Smooth muscle cell (in vitro differentiated cells): Measurements from ENCODE around the gene AMPD3. TPM values are rescaled to one million over a fixed set of nuclear protein-coding genes. Genes with fewer than 3 reads are reported as not detected.

Source experiments
- DNase-seq: peaks from one replicate; lab custom pipeline; 2025; ENCODE audit not compliant: unreplicated experiment; lab: John Stamatoyannopoulos, UW
- H2AFZ ChIP-seq: fragments of 200-600 bp; sonication (generic); 2 replicates; pipeline ENCODE4 v1.6.0; 2016; ENCODE audit warnings: antibody characterized with exemption, low read depth, mild to moderate bottlenecking
- H3F3A ChIP-seq: fragments of 200-600 bp; sonication (generic); 2 replicates; pipeline ENCODE4 v1.6.0; 2017; ENCODE audit warnings: antibody characterized with exemption, low read depth
- H3K27ac ChIP-seq: fragments of 200-600 bp; sonication (generic); 2 replicates; pipeline ENCODE4 v1.5.1; 2016; ENCODE audit warnings: low read depth, mild to moderate bottlenecking
- H3K27me3 ChIP-seq: fragments of 200-600 bp; sonication (generic); 2 replicates; pipeline ENCODE4 v1.6.1; 2016; ENCODE audit warnings: low read depth, mild to moderate bottlenecking
- H3K36me3 ChIP-seq: fragments of 200-600 bp; sonication (generic); 2 replicates; pipeline ENCODE4 v1.5.1; 2016; ENCODE audit warnings: low read depth
- H3K4me1 ChIP-seq: fragments of 200-600 bp; sonication (generic); 2 replicates; pipeline ENCODE4 v1.5.1; 2016; ENCODE audit warnings: low read depth
- H3K4me2 ChIP-seq: fragments of 200-600 bp; sonication (generic); 2 replicates; pipeline ENCODE4 v1.6.0; 2016; ENCODE audit warnings: mild to moderate bottlenecking
- H3K4me3 ChIP-seq: fragments of 200-600 bp; sonication (generic); 2 replicates; pipeline ENCODE4 v1.5.1; 2016; ENCODE audit warnings: mild to moderate bottlenecking
- H3K79me2 ChIP-seq: fragments of 200-600 bp; sonication (generic); 2 replicates; pipeline ENCODE4 v1.6.0; 2016; ENCODE audit warnings: low read depth, mild to moderate bottlenecking
- H3K9ac ChIP-seq: fragments of 200-600 bp; sonication (generic); 2 replicates; pipeline ENCODE4 v1.6.0; 2016; ENCODE audit warnings: low read depth
- H3K9me3 ChIP-seq: fragments of 200-600 bp; sonication (generic); replicated peaks from 2 replicates; pipeline ENCODE4 v1.5.1; 2016; ENCODE audit warnings: low read depth
- H4K20me1 ChIP-seq: fragments of 200-600 bp; sonication (generic); 2 replicates; pipeline ENCODE4 v1.6.0; 2016; ENCODE audit warnings: low read depth
- WGBS: methylation state at CpG from one replicate; pipeline ENCODE4 v1.1.7; 2016; ENCODE audit warnings: low lambda C conversion rate; 5-methylcytosine and 5-hydroxymethylcytosine counted together
- polyA plus RNA-seq: library from polyadenylated mRNA; unstranded; fragments of >200 nt; fragmentation: Nextera tagmentation; extraction: Ambion mirVana; gene quantifications from 2 replicates; pipeline ENCODE4 v1.2.1, GENCODE V29; 2016
- total RNA-seq: library from RNA; depleted of rRNA; stranded (reverse); fragments of >200 nt; gene quantifications from 2 replicates; pipeline ENCODE4 v1.2.3, GENCODE V29; 2014
- TF ChIP-seq, protein P1 (sequence below): fragments of 200-600 bp; sonication (generic); IDR thresholded peaks from 2 replicates; pipeline ENCODE4 v1.5.1; 2017; ENCODE audit warnings: borderline replicate concordance, mild to moderate bottlenecking, antibody characterized with exemption; ENCODE audit not compliant: insufficient read depth, poor library complexity, severe bottlenecking

The AMPD3 gene
- total and polyA plus RNA-seq, 2 experiments from 2014 or later = 0.67 to 3.6 TPM

- Histone ChIP-seq H3K36me3 (no peaks in the 10 kb centered on the region), H3K9me3 (no peaks in the 10 kb centered on the region), H3K4me2 (no peak overlapping the region)
Observed at GRCh38 chr11:10502770-10503169, 47.7 kb downstream of the AMPD3 start.

DNA sequence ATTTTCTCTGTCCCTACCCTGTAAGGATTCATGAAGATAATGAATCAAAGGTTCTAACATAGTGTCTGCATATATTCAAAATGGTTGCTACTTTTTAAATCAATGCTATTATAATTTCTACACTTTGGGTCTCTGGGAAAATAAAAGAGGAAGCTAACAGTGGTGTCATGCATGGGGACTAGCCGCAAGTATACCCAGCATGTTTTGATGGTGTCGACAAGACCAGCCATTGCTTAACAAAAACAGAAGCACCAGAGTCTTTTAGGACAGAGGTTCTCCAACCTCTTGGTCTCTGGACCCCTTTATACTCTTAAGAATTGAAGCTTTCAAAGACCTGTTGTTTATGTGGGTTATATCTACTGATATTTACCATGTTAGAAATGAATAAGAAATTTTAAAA is 48.2 kb downstream of the AMPD3 start:
- H3K9me3 ChIP-seq = no peaks in the 10 kb centered on the region
- H3K27me3 ChIP-seq = no peaks in the 10 kb centered on the region
- H3F3A ChIP-seq = no peaks in the 10 kb centered on the region
- H3K4me2 ChIP-seq = no peak overlapping the region
- no peaks in the 10 kb centered on the region for H3K79me2 ChIP-seq
- no peaks in the 10 kb centered on the region for H4K20me1 ChIP-seq
- no peak overlapping the region for H2AFZ ChIP-seq
- H3K9ac ChIP-seq = no peak overlapping the region
- H3K36me3 ChIP-seq = no peaks in the 10 kb centered on the region
- TF ChIP-seq, protein P1, sequence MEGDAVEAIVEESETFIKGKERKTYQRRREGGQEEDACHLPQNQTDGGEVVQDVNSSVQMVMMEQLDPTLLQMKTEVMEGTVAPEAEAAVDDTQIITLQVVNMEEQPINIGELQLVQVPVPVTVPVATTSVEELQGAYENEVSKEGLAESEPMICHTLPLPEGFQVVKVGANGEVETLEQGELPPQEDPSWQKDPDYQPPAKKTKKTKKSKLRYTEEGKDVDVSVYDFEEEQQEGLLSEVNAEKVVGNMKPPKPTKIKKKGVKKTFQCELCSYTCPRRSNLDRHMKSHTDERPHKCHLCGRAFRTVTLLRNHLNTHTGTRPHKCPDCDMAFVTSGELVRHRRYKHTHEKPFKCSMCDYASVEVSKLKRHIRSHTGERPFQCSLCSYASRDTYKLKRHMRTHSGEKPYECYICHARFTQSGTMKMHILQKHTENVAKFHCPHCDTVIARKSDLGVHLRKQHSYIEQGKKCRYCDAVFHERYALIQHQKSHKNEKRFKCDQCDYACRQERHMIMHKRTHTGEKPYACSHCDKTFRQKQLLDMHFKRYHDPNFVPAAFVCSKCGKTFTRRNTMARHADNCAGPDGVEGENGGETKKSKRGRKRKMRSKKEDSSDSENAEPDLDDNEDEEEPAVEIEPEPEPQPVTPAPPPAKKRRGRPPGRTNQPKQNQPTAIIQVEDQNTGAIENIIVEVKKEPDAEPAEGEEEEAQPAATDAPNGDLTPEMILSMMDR = no peak
- DNase-seq = no peak
- no peaks in the 10 kb centered on the region for H3K4me1 ChIP-seq
- no peak overlapping the region for H3K4me3 ChIP-seq
- 95% methylated on average over 2 of the region's 2 CpGs for WGBS
- H3K27ac ChIP-seq = no peak overlapping the region

More at GRCh38 chr11:10502770-10503169, 47.7 kb downstream of the AMPD3 start:
- no peak overlapping the region for H3K27ac ChIP-seq
- H3K27me3 ChIP-seq = no peaks in the 10 kb centered on the region
- H3K4me1 ChIP-seq = no peaks in the 10 kb centered on the region
- TF ChIP-seq, protein P1 = no peak
- no peaks in the 10 kb centered on the region for H3F3A ChIP-seq
- H3K9ac ChIP-seq = no peak overlapping the region
- no peaks in the 10 kb centered on the region for H4K20me1 ChIP-seq
- H3K4me3 ChIP-seq = no peak overlapping the region
- H2AFZ ChIP-seq = no peak overlapping the region
- 98% methylated on average over 3 of the region's 3 CpGs for WGBS
- DNase-seq = no peak
- no peaks in the 10 kb centered on the region for H3K79me2 ChIP-seq

- no peaks in the 10 kb centered on the region for H3K36me3 ChIP-seq
- WGBS = 90% methylated on average over 5 of the region's 5 CpGs
- no peak overlapping the region for H3K27ac ChIP-seq
Observed at GRCh38 chr11:10503777-10504480, 48.9 kb downstream of the AMPD3 start.

More at GRCh38 chr11:10503777-10504480, 48.9 kb downstream of the AMPD3 start:
- Histone ChIP-seq H3K9ac (no peak overlapping the region), H4K20me1 (no peaks in the 10 kb centered on the region), H3K4me3 (no peak overlapping the region), H2AFZ (no peak overlapping the region), H3K27me3 (no peaks in the 10 kb centered on the region), H3K79me2 (no peaks in the 10 kb centered on the region), H3K9me3 (no peaks in the 10 kb centered on the region), H3K4me2 (no peak overlapping the region), H3K4me1 (no peaks in the 10 kb centered on the region), H3F3A (no peaks in the 10 kb centered on the region)
- TF ChIP-seq, protein P1 = no peak
- DNase-seq = no peak
